Spleen (tissue), 11 donors: ENCODE measurements around the gene RAB7A. TPM values are rescaled to one million over a fixed set of nuclear protein-coding genes. Genes with fewer than 3 reads are reported as not detected.

ENCODE experiments used
- DNase-seq: peaks from one replicate; pipeline ENCODE4 v3.0.0-alpha.2; 2020
- H3K27ac ChIP-seq, 8 donors: fragments of 200-600 bp; sonication (generic) in 7 of 8; 1 replicate in 4 of 8; 2 replicates in 4 of 8; pipeline versions ENCODE4 v1.5.0 to v1.8.0; 2016 to 2021; ENCODE audit warnings: inconsistent platforms in 4 of 8, mild to moderate bottlenecking in 4 of 8, moderate library complexity in 1 of 8
- H3K27me3 ChIP-seq, 7 donors: fragments of 200-600 bp; sonication (generic) in 6 of 7; replicated peaks in 1 of 7; 1 replicate in 4 of 7; 2 replicates in 3 of 7; pipeline versions ENCODE4 v1.5.0 to v1.8.0; 2016 to 2021; ENCODE audit warnings: inconsistent platforms in 3 of 7, mild to moderate bottlenecking in 1 of 7
- H3K36me3 ChIP-seq, 6 donors: fragments of 200-600 bp; sonication (generic) in 5 of 6; 1 replicate in 4 of 6; 2 replicates in 2 of 6; pipeline versions ENCODE4 v1.5.0 to v1.8.0; 2016 to 2021; ENCODE audit warnings: inconsistent platforms in 2 of 6
- H3K4me1 ChIP-seq, 6 donors: fragments of 200-600 bp; sonication (generic) in 5 of 6; 1 replicate in 3 of 6; 2 replicates in 3 of 6; pipeline versions ENCODE4 v1.5.0 to v1.8.0; 2016 to 2021; ENCODE audit warnings: inconsistent platforms in 3 of 6
- H3K4me3 ChIP-seq, 8 donors: fragments of 200-600 bp; sonication (generic) in 7 of 8; 1 replicate in 4 of 8; 2 replicates in 4 of 8; pipeline versions ENCODE4 v1.5.0 to v1.8.0; 2016 to 2021; ENCODE audit warnings: inconsistent platforms in 4 of 8, mild to moderate bottlenecking in 4 of 8, moderate library complexity in 2 of 8
- H3K9me3 ChIP-seq, 8 donors: fragments of 200-600 bp; sonication (generic) in 7 of 8; 1 replicate in 4 of 8; 2 replicates in 4 of 8; pipeline versions ENCODE4 v1.5.0 to v1.8.0; 2016 to 2021; ENCODE audit warnings: inconsistent platforms in 4 of 8
- POLR2A ChIP-seq, 3 donors: fragments of 450-650 bp; IDR thresholded peaks; one replicate each; pipeline ENCODE4 v1.5.1; 2017; ENCODE audit warnings: antibody characterized with exemption in 3 of 3, mild to moderate bottlenecking in 1 of 3
- POLR2AphosphoS5 ChIP-seq, 3 donors: sonication (generic); formaldehyde crosslinking; IDR thresholded peaks; one replicate each; pipeline ENCODE4 v1.5.1; 2017; ENCODE audit warnings: antibody characterized with exemption in 3 of 3
- WGBS, 5 donors: extraction: QIAGEN DNeasy Blood & Tissue Kit in 3 of 5; methylation state at CpG; one replicate each; pipeline versions ENCODE4 v1.1.5 to v1.1.7; 2013 to 2018; 5-methylcytosine and 5-hydroxymethylcytosine counted together
- intact Hi-C: fragments of 100-400 bp; cut with DNase I; formaldehyde crosslinking; loops from one replicate; pipeline ENCODE4 v1.15.0; 2023; ENCODE audit warnings: low total_unique reads
- polyA plus RNA-seq, 3 donors: library from polyadenylated mRNA; stranded (reverse); fragments of 200-250 nt; gene quantifications; one replicate each; pipeline ENCODE4 v1.2.1, GENCODE V29; 2013
- total RNA-seq, 7 donors: library from RNA; depleted of rRNA in 3 of 7; stranded (reverse); fragments of >200 nt in 3 of 7; fragmentation: NEBNext Ultra II Directional in 4 of 7; extraction: Animal tissue kit (Norgen Biotek cat#: 25700) in 4 of 7; gene quantifications; one replicate each; pipeline versions ENCODE4 v1.1.0 to v1.2.1, GENCODE V29; 2016 to 2021
- TF ChIP-seq, protein P1 (sequence below), 11 experiments: fragments of 200-600 bp in 7 of 11; fragments of 450-650 bp in 4 of 11; sonication (generic) in 4 of 11; IDR thresholded peaks in 8 of 11; conservative IDR thresholded peaks in 3 of 11; 1 replicate in 7 of 11; 2 replicates in 4 of 11; pipeline versions ENCODE4 v1.4.0 to v1.8.0; 2016 to 2021; ENCODE audit warnings: antibody characterized with exemption in 11 of 11, inconsistent platforms in 4 of 11, mild to moderate bottlenecking in 1 of 11
- donor health status: healthy with polysubstance abuse.
- donor health status: DM: no; HTN: no; CAD: no; lungs with moderate emphysema.
- donor health status: DM: no; HTN: no; CAD: no.
- donor health status: Bipolar disorder and iron deficiency.
- donor health status: healthy.
- donor health status: DM: no; HTN: no; CAD: no.
- donor health status: DM: yes; HTN: yes; CAD: no.

The RAB7A gene
- total and polyA plus RNA-seq, 10 donors: 82.3 to 227 (median 150) TPM

DNA sequence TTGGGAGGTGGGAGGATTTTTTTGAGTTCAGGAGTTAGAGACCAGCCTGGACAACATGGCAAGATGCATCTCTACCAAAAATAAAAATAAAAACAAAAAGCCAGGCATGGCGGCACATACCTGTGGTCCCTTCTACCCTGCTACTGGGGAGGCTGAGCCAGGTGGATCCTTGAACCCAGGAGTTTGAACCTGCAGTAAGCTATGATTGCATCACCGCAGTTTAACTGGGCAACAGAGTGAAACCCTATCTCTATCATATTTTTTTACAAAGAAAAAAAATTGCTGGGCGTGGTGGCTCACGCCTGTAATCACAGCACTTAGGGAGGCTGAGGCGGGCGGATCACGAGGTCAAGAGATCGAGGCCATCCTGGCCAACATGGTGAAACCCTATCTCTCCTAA, 39.5 kb upstream of the RAB7A start:
- no peak overlapping the region for H3K27ac ChIP-seq
- H3K4me3 ChIP-seq: no peak overlapping the region
- intact Hi-C loops: no loop called here
- peak; percentile 56 for DNase-seq
- H3K9me3 ChIP-seq: no peaks in the 10 kb centered on the region
- no peaks in the 10 kb centered on the region for H3K27me3 ChIP-seq
- 90 to 95% (median 92%) methylated on average over 8 of the region's 8 CpGs for WGBS, 5 donors
- TF ChIP-seq POLR2A (IDR thresholded peaks at IDR 0.05) (no peak), POLR2AphosphoS5 (IDR thresholded peaks at IDR 0.05) (no peak)
- TF ChIP-seq, protein P1, sequence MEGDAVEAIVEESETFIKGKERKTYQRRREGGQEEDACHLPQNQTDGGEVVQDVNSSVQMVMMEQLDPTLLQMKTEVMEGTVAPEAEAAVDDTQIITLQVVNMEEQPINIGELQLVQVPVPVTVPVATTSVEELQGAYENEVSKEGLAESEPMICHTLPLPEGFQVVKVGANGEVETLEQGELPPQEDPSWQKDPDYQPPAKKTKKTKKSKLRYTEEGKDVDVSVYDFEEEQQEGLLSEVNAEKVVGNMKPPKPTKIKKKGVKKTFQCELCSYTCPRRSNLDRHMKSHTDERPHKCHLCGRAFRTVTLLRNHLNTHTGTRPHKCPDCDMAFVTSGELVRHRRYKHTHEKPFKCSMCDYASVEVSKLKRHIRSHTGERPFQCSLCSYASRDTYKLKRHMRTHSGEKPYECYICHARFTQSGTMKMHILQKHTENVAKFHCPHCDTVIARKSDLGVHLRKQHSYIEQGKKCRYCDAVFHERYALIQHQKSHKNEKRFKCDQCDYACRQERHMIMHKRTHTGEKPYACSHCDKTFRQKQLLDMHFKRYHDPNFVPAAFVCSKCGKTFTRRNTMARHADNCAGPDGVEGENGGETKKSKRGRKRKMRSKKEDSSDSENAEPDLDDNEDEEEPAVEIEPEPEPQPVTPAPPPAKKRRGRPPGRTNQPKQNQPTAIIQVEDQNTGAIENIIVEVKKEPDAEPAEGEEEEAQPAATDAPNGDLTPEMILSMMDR (IDR thresholded peaks at IDR 0.05 in 8 of 11, conservative IDR thresholded peaks at IDR 0.05 in 3 of 11): no peak
- no peaks in the 10 kb centered on the region for H3K36me3 ChIP-seq
- peaks cover 0 to 42% (median 16%) of the 10 kb centered on the region in 6 donors for H3K4me1 ChIP-seq

DNA sequence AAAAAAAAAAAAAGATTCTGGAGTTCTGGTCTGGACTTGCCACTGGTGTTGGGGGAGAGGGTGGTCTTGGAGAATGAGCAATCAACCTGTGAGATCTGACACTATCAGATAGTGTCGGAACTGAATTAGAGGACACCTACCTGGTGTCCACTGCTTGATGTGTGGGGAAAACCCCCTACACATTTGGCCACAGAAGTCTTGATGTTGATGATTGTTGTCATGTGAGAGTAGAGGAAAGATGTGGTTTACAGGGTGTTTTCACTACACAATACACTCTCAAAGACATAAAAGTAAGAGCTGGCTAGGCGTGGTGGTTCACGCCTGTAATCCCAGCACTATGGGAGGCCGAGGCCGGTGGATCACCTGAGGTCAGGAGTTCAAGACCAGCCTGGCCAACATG, 36.9 kb upstream of the RAB7A start:
- Histone ChIP-seq H3K4me1 (peaks cover 0 to 21% (median 5%) of the 10 kb centered on the region in 6 donors), H3K9me3 (no peaks in the 10 kb centered on the region), H3K36me3 (no peaks in the 10 kb centered on the region), H3K4me3 (no peak overlapping the region), H3K27ac (no peak overlapping the region), H3K27me3 (no peaks in the 10 kb centered on the region)
- TF ChIP-seq POLR2AphosphoS5 (IDR thresholded peaks at IDR 0.05) (no peak), POLR2A (IDR thresholded peaks at IDR 0.05) (no peak)
- TF ChIP-seq, protein P1 (IDR thresholded peaks at IDR 0.05 in 8 of 11, conservative IDR thresholded peaks at IDR 0.05 in 3 of 11): no peak
- intact Hi-C loops: no loop called here
- DNase-seq: no peak
- 82 to 93% (median 89%) methylated on average over 5 of the region's 5 CpGs for WGBS, 5 donors

- Histone ChIP-seq H3K4me3 (no peak overlapping the region), H3K9me3 (no peaks in the 10 kb centered on the region), H3K4me1 (peaks cover 0 to 21% (median 11%) of the 10 kb centered on the region in 6 donors), H3K27me3 (peaks cover 0 to 5% (median 0%) of the 10 kb centered on the region in 7 donors), H3K36me3 (no peaks in the 10 kb centered on the region), H3K27ac (no peak overlapping the region)
- no peak for TF ChIP-seq POLR2A (IDR thresholded peaks at IDR 0.05)
- TF ChIP-seq, protein P1 (IDR thresholded peaks at IDR 0.05 in 8 of 11, conservative IDR thresholded peaks at IDR 0.05 in 3 of 11): no peak
- no peak for TF ChIP-seq POLR2AphosphoS5 (IDR thresholded peaks at IDR 0.05)
- intact Hi-C loops: no loop called here
- 0 to 83% (median 70%) methylated on average over 2 of the region's 2 CpGs for WGBS, 5 donors
- DNase-seq: no peak
Observed at GRCh38 chr3:128693696-128694095, 32.3 kb upstream of the RAB7A start.

DNA sequence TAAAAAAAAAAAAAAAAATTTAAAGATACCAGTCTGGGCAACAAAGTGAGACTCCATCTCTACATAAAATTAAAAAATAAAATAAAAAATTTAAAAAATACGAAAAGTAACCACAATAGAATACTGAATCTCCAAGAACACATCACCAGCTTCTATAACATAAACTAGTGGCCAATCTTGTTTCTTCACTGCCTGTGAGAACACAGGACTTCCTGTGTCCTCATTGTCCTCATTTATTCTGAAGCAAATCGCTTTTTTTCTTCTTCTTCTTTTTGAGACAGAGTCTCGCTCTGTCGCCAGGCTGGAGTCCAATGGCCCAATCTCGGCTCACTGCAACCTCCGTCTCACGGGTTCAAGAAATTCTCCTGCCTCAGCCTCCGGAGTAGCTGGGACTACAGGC, 28.6 kb upstream of the RAB7A start:
- Histone ChIP-seq H3K4me3 (no peak overlapping the region), H3K9me3 (no peaks in the 10 kb centered on the region), H3K27ac (peak overlapping the region in 4 of 8 donors; percentile 7 to 86 (median 78)), H3K4me1 (peaks cover 0 to 41% (median 14%) of the 10 kb centered on the region in 6 donors), H3K36me3 (no peaks in the 10 kb centered on the region), H3K27me3 (peaks cover 0 to 5% (median 0%) of the 10 kb centered on the region in 7 donors)
- WGBS, 5 donors: 57 to 92% (median 74%) methylated on average over 8 of the region's 8 CpGs
- TF ChIP-seq POLR2A (IDR thresholded peaks at IDR 0.05) (no peak), POLR2AphosphoS5 (IDR thresholded peaks at IDR 0.05) (no peak)
- TF ChIP-seq, protein P1 (IDR thresholded peaks at IDR 0.05 in 8 of 11, conservative IDR thresholded peaks at IDR 0.05 in 3 of 11): no peak
- intact Hi-C loops: no loop called here
- DNase-seq: no peak
